GM23338 (cell line): ENCODE data around the gene CRAMP1. TPM values are rescaled to one million over a fixed set of nuclear protein-coding genes. Genes with fewer than 3 reads are reported as not detected.

Source experiments
- ATAC-seq: fragments of 200-7000 bp; cut with Tn5 transposase; 3 replicates; pipeline ENCODE4 v1.9.1; 2020
- DNase-seq: peaks from one replicate; pipeline ENCODE4 v3.0.0-alpha.2; 2015; ENCODE audit warnings: low spot score
- H2AFZ ChIP-seq: fragments of 200-600 bp; sonication (generic); 2 replicates; pipeline ENCODE4 v1.8.0; 2016; ENCODE audit warnings: antibody characterized with exemption, mild to moderate bottlenecking, moderate library complexity
- H3F3A ChIP-seq: fragments of 200-600 bp; sonication (generic); replicated peaks from 2 replicates; pipeline ENCODE4 v1.8.0; 2017; ENCODE audit warnings: antibody characterized with exemption, mixed run types, low read depth
- H3K27ac ChIP-seq: fragments of 200-600 bp; sonication (generic); 2 replicates; pipeline ENCODE4 v1.6.1; 2016; ENCODE audit warnings: low read depth
- H3K27me3 ChIP-seq: fragments of 200-600 bp; sonication (generic); 2 replicates; pipeline ENCODE4 v1.8.0; 2016; ENCODE audit warnings: mild to moderate bottlenecking, mixed run types, moderate library complexity; ENCODE audit not compliant: insufficient read depth
- H3K36me3 ChIP-seq: fragments of 200-600 bp; sonication (generic); 2 replicates; pipeline ENCODE4 v1.8.0; 2016; ENCODE audit warnings: mild to moderate bottlenecking; ENCODE audit not compliant: insufficient read depth
- H3K4me1 ChIP-seq: fragments of 200-600 bp; sonication (generic); 2 replicates; pipeline ENCODE4 v1.8.0; 2016; ENCODE audit warnings: mild to moderate bottlenecking, moderate library complexity; ENCODE audit not compliant: insufficient read depth
- H3K4me2 ChIP-seq: fragments of 200-600 bp; sonication (generic); 2 replicates; pipeline ENCODE4 v1.7.1; 2017; ENCODE audit warnings: mixed run types
- H3K4me3 ChIP-seq: fragments of 200-600 bp; sonication (generic); 2 replicates; pipeline ENCODE4 v1.6.1; 2016; ENCODE audit warnings: mixed run types
- H3K79me2 ChIP-seq: fragments of 200-600 bp; sonication (generic); replicated peaks from 2 replicates; pipeline ENCODE4 v1.8.0; 2017; ENCODE audit warnings: mild to moderate bottlenecking; ENCODE audit not compliant: insufficient read depth
- H3K9me2 ChIP-seq: fragments of 200-600 bp; sonication (generic); 2 replicates; pipeline ENCODE4 v1.8.0; 2017; ENCODE audit not compliant: insufficient read depth
- H4K20me1 ChIP-seq: fragments of 200-600 bp; sonication (generic); replicated peaks from 2 replicates; pipeline ENCODE4 v1.8.0; 2017; ENCODE audit warnings: mild to moderate bottlenecking; ENCODE audit not compliant: insufficient read depth
- H3K27ac Mint-ChIP-seq: 2 replicates; pipeline ENCODE4 v1.8.0; 2020; ENCODE audit warnings: inconsistent platforms, mild to moderate bottlenecking, moderate library complexity, mixed read lengths
- H3K27me3 Mint-ChIP-seq: 3 replicates; pipeline ENCODE4 v1.8.0; 2022; ENCODE audit warnings: low read depth, mild to moderate bottlenecking, moderate library complexity, mixed read lengths, inconsistent platforms; ENCODE audit not compliant: insufficient read depth, poor library complexity
- H3K36me3 Mint-ChIP-seq: 3 replicates; pipeline ENCODE4 v1.8.0; 2021; ENCODE audit warnings: low read depth, mild to moderate bottlenecking, inconsistent platforms, moderate library complexity, mixed read lengths
- H3K4me1 Mint-ChIP-seq: 3 replicates; pipeline ENCODE4 v1.8.0; 2020; ENCODE audit warnings: mild to moderate bottlenecking, inconsistent platforms, mixed read lengths
- H3K4me3 Mint-ChIP-seq: 3 replicates; pipeline ENCODE4 v1.8.0; 2021; ENCODE audit warnings: moderate library complexity, mild to moderate bottlenecking, inconsistent platforms, mixed read lengths
- H3K9me3 Mint-ChIP-seq: 3 replicates; pipeline ENCODE4 v1.8.0; 2020; ENCODE audit warnings: moderate library complexity, mild to moderate bottlenecking, inconsistent platforms, mixed read lengths
- CREB1 ChIP-seq: fragments of 250-450 bp; sonication (Bioruptor Pico); IDR thresholded peaks from 2 replicates; pipeline ENCODE4 v1.5.0; 2020; ENCODE audit warnings: low read depth, mild to moderate bottlenecking, moderate library complexity
- CTCF ChIP-seq, 2 experiments: fragments of 200-600 bp in 1 of 2; sonication (generic) in 1 of 2; conservative IDR thresholded peaks; 2 replicates each; pipeline versions ENCODE4 v1.5.1 to v1.6.1; 2016 to 2017; ENCODE audit warnings: antibody characterized with exemption in 2 of 2, low read depth in 2 of 2, mild to moderate bottlenecking in 2 of 2, moderate library complexity in 1 of 2
- ETS1 ChIP-seq: IDR thresholded peaks from 2 replicates; pipeline ENCODE4 v1.6.1; 2016; ENCODE audit warnings: antibody characterized with exemption
- EZH2 ChIP-seq: fragments of 200-600 bp; sonication (generic); IDR thresholded peaks from one replicate; pipeline ENCODE4 v1.8.0; 2017; ENCODE audit warnings: antibody characterized with exemption, mild to moderate bottlenecking, low read depth; ENCODE audit not compliant: unreplicated experiment
- EZH2phosphoT487 ChIP-seq: fragments of 200-600 bp; sonication (generic); IDR thresholded peaks from one replicate; pipeline ENCODE4 v1.8.1; 2018; ENCODE audit warnings: antibody characterized with exemption; ENCODE audit not compliant: unreplicated experiment
- JUNB ChIP-seq: IDR thresholded peaks from one replicate; pipeline ENCODE4 v1.6.1; 2016; ENCODE audit warnings: antibody characterized with exemption; ENCODE audit not compliant: unreplicated experiment
- NANOG ChIP-seq: IDR thresholded peaks from 2 replicates; pipeline ENCODE4 v1.6.1; 2016; ENCODE audit warnings: antibody characterized with exemption, borderline replicate concordance
- POLR2AphosphoS5 ChIP-seq: IDR thresholded peaks from 2 replicates; pipeline ENCODE4 v1.6.1; 2016; ENCODE audit warnings: antibody characterized with exemption, low read depth
- REST ChIP-seq: IDR thresholded peaks from one replicate; pipeline ENCODE4 v1.6.1; 2018; ENCODE audit warnings: antibody characterized with exemption; ENCODE audit not compliant: unreplicated experiment
- STAT1 ChIP-seq: IDR thresholded peaks from one replicate; pipeline ENCODE4 v1.6.1; 2016; ENCODE audit warnings: antibody characterized with exemption; ENCODE audit not compliant: unreplicated experiment
- ZNF114 ChIP-seq: fragments of 250-450 bp; sonication (Bioruptor Pico); IDR thresholded peaks from 2 replicates; pipeline ENCODE4 v1.5.0; 2020; ENCODE audit warnings: mild to moderate bottlenecking, moderate library complexity
- ZNF331 ChIP-seq: fragments of 250-450 bp; sonication (Bioruptor Pico); IDR thresholded peaks from 2 replicates; pipeline ENCODE4 v1.5.0; 2020; ENCODE audit warnings: low read depth, mild to moderate bottlenecking, moderate library complexity
- ZNF462 ChIP-seq: fragments of 250-450 bp; sonication (Bioruptor Pico); IDR thresholded peaks from 2 replicates; pipeline ENCODE4 v1.5.0; 2020; ENCODE audit warnings: mild to moderate bottlenecking, moderate library complexity
- polyA plus RNA-seq: library from polyadenylated mRNA; unstranded; fragments of >200 nt; fragmentation: Nextera tagmentation; extraction: Ambion mirVana; gene quantifications from 2 replicates; pipeline ENCODE4 v1.2.1, GENCODE V29; 2016
- total RNA-seq: library from RNA; depleted of rRNA; stranded (reverse); fragments of >200 nt; shearing (Covaris generic); gene quantifications from 2 replicates; pipeline ENCODE4 v1.2.3, GENCODE V29; 2014

Gene CRAMP1
- total and polyA plus RNA-seq, 2 experiments from 2014 or later: 3.4 to 16.7 TPM

GRCh38 chr16:1713933-1714332, 101.8 kb downstream of the CRAMP1 start:
- no peaks in the 10 kb centered on the region for H3K36me3 Mint-ChIP-seq
- peaks cover 2% of the 10 kb centered on the region for H3K27me3 Mint-ChIP-seq
- H3K4me2 ChIP-seq: peak overlapping the region; percentile 60; the same call in 1 of the 2 replicates
- H2AFZ ChIP-seq: no peak overlapping the region
- no peaks in the 10 kb centered on the region for H3K36me3 ChIP-seq
- no peaks in the 10 kb centered on the region for H3F3A ChIP-seq
- ATAC-seq (peak; percentile 85), DNase-seq (peak; percentile 63)
- no peaks in the 10 kb centered on the region for H3K27me3 ChIP-seq
- 0 out of 2 replicates have a peak overlapping the region, but pooled peaks have one; percentile 30 for H3K4me3 ChIP-seq
- no peaks in the 10 kb centered on the region for H3K9me2 ChIP-seq
- peak overlapping the region; percentile 40; the same call in 2 of the 3 replicates for H3K4me3 Mint-ChIP-seq
- peaks cover 20% of the 10 kb centered on the region for H3K4me1 Mint-ChIP-seq
- H3K4me1 ChIP-seq: peaks cover 17% of the 10 kb centered on the region
- peaks cover 16% of the 10 kb centered on the region for H4K20me1 ChIP-seq
- no peak for TF ChIP-seq STAT1
- no peak for TF ChIP-seq EZH2phosphoT487
- TF ChIP-seq NANOG: no peak
- no peak for TF ChIP-seq ZNF114 (CRISPR knock-in tag)
- no peak for TF ChIP-seq CREB1 (CRISPR knock-in tag)
- no peak for TF ChIP-seq JUNB
- TF ChIP-seq EZH2: no peak
- TF ChIP-seq ZNF462 (CRISPR knock-in tag): no peak
- TF ChIP-seq CTCF (conservative IDR thresholded peaks at IDR 0.05; ENCODE audit: low read depth in 2 of 2): no peak
- TF ChIP-seq REST: no peak
- TF ChIP-seq POLR2AphosphoS5: no peak
- no peak for TF ChIP-seq ZNF331 (CRISPR knock-in tag)
- TF ChIP-seq ETS1: no peak
- no peak overlapping the region for H3K27ac ChIP-seq
- H3K9me3 Mint-ChIP-seq: no peaks in the 10 kb centered on the region
- H3K79me2 ChIP-seq: peaks cover 69% of the 10 kb centered on the region
- peak overlapping the region; percentile 84 for H3K27ac Mint-ChIP-seq
